Fibroblast of mammary gland (primary cell): Measurements from ENCODE around the gene MGARP.

Experiments used
- DNase-seq: peaks from one replicate; pipeline ENCODE4 v3.0.0-alpha.2; 2010; ENCODE audit warnings: low read depth
- H3K4me3 ChIP-seq: 2 replicates; pipeline ENCODE4 v1.5.1; 2011; ENCODE audit warnings: low read depth, mild to moderate bottlenecking, low read length, moderate library complexity; ENCODE audit not compliant: control insufficient read depth
- CTCF ChIP-seq: conservative IDR thresholded peaks from 2 replicates; pipeline ENCODE4 v1.5.1; 2011; ENCODE audit warnings: low read depth, low read length, inconsistent platforms; ENCODE audit not compliant: control insufficient read depth, insufficient read depth

MGARP gene

GRCh38 chr4:139221687-139222086, 58.3 kb downstream of the MGARP start:
- no peak for DNase-seq
- TF ChIP-seq CTCF: no peak
- no peak overlapping the region for H3K4me3 ChIP-seq

- H3K4me3 ChIP-seq: no peak overlapping the region
- TF ChIP-seq CTCF: no peak
- no peak for DNase-seq
These were observed 60.5 kb downstream of the MGARP start for GRCh38 chr4:139219450-139220055.
